PC-3 (cell line): Measurements from ENCODE around the gene ALDH3A2.

ENCODE experiments used
- EZH2 ChIP-seq: fragments of 300-600 bp; sonication (generic); IDR thresholded peaks from one replicate; pipeline ENCODE4 v1.6.1; 2017; ENCODE audit warnings: antibody characterized with exemption, mild to moderate bottlenecking, low read length; ENCODE audit not compliant: unreplicated experiment
- EZH2phosphoT487 ChIP-seq: fragments of 300-600 bp; sonication (generic); IDR thresholded peaks from 2 replicates; pipeline ENCODE4 v1.6.1; 2018; ENCODE audit warnings: mild to moderate bottlenecking, antibody characterized with exemption, low read length, borderline replicate concordance
- TF ChIP-seq, protein P1 (sequence below): fragments of 300-600 bp; sonication (generic); conservative IDR thresholded peaks from 2 replicates; pipeline ENCODE4 v1.5.1; 2017; ENCODE audit warnings: antibody characterized with exemption, low read depth, mild to moderate bottlenecking, low read length

DNA sequence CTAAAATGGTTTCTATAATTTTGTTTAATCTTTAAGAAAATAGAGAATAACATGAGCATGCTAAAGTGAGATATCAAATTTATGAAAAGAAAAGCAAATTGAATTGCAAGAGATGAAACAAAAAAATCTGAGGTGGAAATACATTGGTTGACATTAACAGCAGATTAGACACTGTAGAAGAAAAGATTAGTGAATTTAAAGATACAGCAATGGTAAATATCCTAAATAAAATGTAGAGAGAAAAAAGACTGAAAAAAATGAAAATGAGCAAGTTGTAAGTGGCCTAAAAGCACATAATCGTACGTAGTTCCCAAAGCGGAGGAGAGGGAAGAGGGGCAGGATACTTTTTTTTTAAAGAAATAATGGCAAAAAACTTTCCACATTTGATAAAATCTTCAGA lies 30.5 kb upstream of the ALDH3A2 start:
- TF ChIP-seq, protein P1, sequence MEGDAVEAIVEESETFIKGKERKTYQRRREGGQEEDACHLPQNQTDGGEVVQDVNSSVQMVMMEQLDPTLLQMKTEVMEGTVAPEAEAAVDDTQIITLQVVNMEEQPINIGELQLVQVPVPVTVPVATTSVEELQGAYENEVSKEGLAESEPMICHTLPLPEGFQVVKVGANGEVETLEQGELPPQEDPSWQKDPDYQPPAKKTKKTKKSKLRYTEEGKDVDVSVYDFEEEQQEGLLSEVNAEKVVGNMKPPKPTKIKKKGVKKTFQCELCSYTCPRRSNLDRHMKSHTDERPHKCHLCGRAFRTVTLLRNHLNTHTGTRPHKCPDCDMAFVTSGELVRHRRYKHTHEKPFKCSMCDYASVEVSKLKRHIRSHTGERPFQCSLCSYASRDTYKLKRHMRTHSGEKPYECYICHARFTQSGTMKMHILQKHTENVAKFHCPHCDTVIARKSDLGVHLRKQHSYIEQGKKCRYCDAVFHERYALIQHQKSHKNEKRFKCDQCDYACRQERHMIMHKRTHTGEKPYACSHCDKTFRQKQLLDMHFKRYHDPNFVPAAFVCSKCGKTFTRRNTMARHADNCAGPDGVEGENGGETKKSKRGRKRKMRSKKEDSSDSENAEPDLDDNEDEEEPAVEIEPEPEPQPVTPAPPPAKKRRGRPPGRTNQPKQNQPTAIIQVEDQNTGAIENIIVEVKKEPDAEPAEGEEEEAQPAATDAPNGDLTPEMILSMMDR: no peak
- TF ChIP-seq EZH2phosphoT487 (no peak), EZH2 (no peak)
